Measurements from ENCODE around the gene CTR9.

The CTR9 gene

DNA sequence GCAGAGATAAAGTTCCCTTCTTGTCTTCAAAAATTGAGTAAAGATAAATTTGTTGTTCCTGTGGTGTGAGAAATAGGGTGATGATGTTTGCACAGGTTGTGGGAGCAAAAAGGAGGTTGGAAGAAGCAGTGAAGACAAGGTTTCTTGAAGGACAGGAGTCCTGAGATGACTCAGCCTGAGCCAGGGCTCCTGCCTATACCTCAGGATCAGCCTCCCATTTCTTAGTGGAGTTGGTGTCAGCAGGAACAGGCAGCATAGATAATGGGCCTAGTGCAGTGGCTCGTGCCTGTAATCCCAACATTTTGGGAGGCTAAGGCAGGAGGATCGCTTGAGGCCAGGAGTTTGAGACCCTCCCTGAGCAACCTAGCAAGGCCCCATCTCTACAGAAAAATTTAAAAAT lies 29.0 kb downstream of the CTR9 start:
- no peak for DNase-seq (ENCODE audit: low read depth, low spot score)

DNA sequence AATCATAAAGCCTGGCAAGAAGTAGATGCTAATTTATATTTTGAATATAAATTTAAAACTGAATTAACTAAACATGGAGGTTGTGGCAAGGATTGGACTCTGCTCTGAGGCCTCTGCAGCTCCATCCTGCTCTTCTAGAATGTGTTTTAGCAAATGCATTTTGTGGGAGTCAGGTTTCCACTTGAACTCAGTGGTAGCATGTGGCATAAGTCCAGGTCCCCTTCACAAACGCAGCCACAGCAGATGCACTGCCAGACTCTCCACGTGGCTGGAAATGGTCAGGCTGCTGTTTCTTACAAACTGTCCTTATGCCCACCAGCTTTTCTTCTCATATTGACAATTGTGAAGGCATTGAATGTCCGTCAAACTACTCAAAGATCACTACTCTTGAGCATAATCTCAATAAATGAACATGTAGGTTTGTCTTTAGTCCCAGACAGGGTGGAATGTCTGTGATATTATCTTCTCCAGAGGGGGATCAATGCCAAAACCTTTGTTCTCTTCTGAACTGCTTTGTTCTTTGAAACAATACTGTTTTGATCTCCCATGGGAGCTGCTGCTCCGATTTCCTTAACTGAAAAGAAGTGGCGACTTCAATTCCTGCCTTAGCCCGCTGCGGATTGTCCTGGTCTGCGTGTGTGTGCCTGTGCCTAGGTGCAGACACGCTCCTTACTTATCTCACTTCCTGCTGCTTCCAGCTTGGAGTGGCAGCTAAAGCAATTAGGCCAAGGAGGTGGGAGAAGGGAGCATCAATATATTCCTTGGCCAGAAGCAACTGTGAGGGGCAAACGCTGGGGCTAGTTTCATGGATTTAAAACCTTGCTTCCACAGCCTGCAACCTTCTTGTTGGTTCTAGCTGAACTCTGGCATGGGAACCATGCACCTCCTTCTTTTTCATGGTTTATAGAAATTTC lies 33.4 kb downstream of the CTR9 start:
- no peak for DNase-seq (ENCODE audit: low read depth, low spot score)

DNA sequence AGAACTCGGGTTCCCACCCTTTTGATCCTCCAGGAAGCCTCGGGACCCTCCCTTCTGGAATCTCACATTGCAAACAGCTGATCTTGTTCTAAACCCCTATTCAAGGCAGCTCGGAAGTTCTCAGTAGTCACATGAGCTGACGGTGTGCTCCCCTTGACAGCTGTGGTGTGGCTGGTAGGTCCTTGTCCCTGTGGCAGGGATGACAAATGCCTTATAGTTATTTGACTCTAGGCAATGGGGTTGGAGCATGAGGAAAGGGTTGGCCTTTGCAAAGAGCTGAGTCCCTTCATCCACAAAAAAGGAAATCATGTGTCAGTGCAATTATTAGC lies 34.1 kb downstream of the CTR9 start:
- no peak for DNase-seq (ENCODE audit: low read depth, low spot score)

DNA sequence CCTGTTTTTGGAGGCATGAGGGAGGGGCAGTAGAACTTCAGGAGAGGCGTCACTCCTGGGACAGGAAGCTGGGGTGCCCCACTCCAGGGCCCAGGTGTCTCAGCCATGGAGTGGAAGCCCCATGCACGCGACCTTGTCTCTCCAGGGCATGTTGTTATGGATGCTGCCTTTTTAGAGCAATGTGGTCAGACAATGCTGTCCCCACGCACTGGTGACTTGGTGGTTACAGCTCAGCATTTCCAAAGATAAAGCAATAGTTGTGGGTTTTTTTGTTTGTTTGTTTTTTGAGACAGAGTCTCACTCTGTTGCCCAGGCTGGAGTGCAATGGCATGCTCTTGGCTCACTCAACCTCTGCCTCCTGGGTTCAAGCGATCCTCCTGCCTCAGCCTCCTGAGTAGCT lies 35.4 kb downstream of the CTR9 start:
- DNase-seq (ENCODE audit: low read depth, low spot score), result no peak

DNA sequence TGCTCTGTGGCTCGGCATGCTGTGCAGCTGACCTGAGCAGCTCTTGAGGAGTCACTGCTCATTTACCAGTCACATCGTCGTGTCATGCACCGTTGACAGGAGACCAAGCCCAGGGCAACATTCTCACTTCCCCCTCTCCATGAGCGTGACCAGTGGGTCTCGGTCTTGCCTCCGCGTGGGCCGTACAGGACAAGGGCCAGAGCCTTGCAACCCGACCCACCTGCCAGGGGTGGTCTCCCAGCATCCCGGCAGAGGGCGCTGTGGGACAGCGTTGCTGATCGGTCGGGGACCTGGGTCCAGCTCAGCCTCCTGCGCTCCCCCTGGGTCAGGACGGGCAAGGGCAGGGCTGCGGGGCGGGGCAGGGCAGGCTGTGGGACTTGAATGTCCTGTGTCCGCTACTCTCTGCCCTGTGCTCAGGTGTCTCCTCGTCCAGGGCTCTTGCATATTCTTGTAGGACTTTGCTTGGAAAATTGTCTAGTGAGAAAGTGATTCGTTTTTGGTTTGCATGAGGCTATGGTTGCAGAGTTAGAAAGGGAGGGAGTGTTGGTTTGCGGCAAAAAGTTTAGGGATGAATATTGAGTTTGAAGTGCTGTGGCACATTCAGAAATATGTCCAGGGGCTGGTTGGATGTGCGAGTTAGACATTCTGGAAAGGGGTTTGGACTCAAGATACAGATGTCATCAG lies 41.5 kb downstream of the CTR9 start:
- DNase-seq (ENCODE audit: low read depth, low spot score), result peak; percentile 68

DNA sequence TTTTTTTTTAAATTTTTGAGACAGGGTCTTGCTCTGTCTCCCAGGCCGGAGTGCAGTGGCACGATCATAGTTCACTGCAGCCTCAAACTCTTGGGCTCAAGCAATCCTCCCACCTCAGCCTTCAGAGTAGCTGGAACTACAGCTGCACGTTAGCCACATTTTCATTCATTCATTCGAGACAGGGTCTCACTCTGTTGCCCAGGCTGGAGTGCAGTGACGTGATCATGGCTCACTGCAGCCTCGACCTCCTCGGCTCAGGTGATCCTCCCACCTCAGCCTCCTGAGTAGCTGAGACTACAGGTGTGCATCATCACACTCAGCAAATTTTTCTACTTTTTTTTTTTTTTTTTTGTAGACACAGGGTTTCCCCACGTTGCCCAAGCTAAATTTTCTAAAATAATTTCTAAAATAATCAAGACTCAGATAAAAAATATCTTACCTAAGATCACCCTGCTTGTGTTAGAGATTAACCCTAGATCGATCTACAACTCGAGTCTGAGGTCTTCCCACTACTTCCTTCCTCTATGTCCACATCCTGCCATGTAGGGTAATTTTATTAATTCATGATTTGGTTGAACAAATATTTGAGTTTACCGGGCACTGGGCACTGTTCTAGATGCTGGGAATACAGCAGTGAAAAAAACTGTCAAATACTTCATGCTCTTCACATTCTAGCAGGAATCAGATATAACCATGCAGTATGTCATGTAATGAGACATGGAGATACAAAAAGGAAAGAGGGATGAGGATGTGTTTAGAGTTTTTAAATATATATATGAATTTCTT lies 42.6 kb downstream of the CTR9 start:
- DNase-seq (ENCODE audit: low read depth, low spot score), result no peak

DNA sequence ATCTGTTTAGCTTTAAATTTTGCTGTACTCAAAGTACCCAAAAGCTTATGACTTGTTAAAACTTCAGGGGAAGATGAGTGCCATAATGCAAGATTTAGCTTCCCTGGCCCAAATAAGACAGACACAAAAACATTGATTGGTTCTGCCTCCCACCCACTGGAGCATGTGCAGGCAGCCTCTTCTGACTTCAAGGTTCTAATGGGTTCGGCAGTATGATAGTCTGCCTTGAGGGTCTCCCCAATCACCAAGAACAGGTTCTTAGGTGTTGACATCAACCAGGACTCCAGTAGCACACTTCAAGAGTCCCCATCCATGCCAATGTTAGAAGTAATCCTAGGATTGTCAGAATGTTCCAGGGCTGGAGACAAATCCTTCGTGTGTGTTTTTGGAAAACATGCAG lies 45.1 kb downstream of the CTR9 start:
- DNase-seq (ENCODE audit: low read depth, low spot score), result no peak

DNA sequence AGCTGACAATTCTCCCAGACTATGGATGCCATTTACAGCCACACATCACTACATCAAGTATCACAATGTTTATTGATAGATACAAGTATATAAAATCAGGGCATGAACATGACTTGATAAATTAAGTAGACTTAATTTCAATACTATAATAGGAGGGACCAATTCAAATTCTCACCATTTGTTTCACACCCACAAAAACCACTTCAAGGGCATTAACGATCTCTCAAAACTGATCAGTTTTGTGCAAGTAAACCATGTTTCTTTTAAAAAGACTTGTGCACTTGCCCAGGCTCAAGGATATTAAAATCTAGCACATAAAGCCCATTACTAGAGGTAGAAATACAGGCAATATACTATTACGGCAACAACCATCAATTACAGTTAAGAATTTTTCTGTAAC lies 46.0 kb downstream of the CTR9 start:
- no peak for DNase-seq (ENCODE audit: low read depth, low spot score)

DNA sequence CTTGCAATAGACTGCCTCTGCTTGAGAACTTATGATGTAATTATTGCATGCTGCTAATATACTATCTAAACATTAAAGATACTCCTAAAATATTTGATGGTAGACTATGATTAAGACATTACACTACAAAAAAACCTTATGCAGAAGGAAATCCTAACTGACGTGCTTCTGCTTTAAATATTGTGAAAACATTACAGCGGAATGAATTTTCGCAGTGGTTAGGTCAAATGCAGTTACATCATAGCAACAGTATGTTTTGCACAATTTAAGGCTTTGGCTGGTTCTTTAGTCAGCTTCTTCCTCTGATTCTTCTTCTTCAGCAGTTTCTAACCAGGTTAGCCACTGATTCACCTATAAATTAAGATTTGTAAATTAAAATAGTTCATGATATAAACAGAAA lies 46.5 kb downstream of the CTR9 start:
- DNase-seq (ENCODE audit: low read depth, low spot score), result no peak

DNA sequence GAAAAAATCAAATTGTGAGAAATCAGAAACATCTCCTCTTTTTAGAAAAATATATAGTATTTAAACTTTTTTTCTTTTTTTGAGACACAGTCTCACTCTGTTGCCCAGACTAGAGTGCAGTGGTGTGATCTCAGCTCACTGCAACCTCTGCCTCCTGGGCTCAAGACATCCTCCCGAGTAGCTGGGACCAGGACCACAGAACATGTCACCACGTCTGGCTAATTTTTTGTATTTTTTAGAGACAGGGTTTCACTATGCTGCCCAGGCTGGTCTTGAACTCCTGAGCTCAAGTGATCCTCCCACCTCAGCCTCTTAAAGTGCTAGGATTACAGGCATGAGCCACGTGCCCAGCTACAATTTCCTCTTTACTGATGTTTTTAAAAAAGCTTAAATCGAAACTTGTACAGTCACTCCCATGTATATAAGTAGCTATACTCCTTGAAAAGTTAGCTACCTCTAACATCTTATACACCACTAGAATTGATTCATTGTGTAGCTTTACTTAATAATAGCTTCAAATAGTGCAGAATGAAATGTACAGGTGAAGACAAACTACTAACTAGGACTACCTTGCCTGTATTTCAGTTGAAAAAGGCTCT lies 47.4 kb downstream of the CTR9 start:
- no peak for DNase-seq (ENCODE audit: low read depth, low spot score)

DNA sequence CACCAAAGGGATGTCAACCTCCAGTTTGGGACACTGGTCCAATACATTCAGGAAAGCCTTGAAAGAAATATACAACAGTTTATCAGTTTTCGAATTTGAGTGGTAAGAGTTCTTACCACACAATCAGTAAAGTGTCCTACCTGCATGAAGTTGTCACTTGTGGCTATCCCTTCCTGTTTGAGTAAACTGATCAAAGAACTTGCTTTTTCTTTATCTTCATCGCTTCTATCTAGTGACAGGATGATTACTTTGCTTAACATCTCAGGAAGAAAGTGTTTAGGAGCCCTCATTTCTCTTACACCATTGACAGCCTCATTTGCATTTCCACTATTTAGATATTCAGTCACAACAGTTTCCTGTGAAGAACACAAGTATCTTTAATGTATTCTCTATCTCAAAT lies 49.2 kb downstream of the CTR9 start:
- no peak for DNase-seq (ENCODE audit: low read depth, low spot score)

DNA sequence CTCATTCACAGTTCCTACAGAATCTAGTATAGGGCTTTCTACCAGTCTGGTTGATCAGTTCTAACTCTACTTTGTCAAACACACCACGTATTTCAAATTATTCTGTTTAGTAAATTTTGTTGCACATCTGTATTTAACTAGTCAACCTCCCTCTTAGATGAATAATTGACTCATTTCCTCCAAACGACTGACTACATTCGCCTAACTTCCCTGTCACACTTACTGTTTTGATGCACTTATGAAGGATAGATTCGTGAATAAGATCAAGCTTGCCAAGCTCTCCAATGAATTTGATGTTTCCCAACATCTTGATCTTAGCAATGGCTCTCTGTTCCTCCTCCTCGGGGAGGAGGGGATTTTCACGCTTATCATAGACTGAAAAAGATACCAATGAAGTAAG lies 52.6 kb downstream of the CTR9 start:
- DNase-seq (ENCODE audit: low read depth, low spot score), result no peak

DNA sequence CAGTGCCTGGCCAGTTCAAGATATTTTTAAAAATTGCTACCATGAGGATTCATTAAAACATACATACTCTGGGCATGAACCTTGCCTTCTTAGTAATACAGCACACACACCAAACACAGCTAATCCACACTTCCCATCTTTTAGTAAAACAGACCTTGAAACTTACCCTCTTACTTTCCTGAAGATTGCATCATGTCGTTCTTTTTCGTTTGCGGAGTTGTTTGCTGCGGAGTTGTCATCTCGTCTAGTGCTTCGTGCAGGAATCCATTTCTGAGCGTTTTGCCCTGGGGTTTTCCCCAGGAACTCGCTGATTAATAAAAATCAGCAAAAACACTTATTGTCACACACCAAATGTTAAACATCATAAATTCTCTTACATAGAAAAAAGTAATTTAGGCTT lies 54.7 kb downstream of the CTR9 start:
- DNase-seq (ENCODE audit: low read depth, low spot score), result no peak

DNA sequence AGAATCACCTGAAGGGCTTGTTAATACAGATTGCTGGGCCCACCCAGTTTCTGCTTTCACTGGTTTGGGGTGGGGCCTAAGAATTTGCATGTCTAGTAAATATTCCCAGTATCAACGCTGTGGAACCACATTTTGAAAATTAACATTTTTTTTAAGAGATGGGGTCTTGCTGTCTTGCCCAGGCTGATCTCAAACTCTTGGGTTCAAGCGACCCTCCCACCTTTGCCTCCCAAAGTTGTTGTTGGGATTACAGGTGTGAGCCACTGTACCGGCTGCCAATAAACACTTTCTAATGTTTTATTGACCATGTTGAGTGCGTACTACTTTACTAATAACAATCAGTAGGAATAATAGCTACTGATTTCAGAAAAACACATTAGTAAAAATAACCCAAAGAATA lies 55.2 kb downstream of the CTR9 start:
- DNase-seq (ENCODE audit: low read depth, low spot score), result no peak

DNA sequence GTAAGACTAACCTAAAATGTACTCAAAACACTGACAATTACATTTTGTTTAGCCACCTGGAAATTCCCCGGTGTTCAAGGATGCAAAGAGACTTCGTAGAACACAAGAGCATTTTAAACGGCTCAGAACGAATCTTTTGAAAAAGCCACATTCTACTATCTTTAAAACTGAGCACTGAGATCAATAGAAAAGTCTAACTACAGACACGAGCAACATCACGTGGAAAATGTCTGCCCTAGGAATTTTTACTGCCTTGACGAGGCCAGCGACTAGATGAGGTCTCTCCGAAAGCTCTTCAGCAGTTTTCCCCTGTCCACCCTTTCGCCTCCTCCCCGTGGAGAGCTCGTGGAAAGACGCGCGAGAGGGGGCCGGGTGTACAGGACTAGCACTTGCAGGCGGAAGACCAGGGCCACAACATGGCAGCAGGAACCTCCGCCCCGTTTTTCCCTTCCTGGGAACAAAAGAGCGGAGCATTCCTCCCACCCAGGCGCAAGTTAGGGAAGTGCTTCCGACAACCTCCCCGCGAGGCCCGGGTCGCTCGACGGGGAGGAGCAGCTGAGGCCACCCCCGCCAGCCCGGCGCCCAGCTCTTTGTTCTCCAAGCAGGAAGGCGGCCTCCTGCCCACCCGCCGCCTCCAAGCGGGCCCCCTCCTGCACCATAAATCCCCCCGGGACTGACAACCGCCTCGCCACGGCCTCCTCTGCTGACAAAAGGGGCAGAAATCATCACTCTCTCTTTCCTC lies 56.6 kb downstream of the CTR9 start:
- DNase-seq (ENCODE audit: low read depth, low spot score), result no peak

DNA sequence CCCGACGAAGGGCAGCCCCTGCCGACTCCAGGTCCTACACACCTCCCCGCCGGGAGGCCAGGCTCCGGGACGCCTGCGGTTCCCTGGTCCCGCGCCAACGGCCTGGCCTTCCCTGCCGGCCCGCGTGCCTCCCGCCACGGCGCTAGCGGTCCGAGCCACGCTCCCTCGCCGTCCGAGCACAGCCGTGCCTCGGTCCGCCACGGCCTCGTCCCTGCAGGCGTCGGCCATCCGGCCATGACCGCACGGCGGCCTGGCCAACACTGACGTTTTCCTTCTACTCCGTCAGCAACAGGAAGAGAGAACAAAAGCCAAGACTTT lies 57.1 kb downstream of the CTR9 start:
- DNase-seq (ENCODE audit: low read depth, low spot score), result no peak

DNA sequence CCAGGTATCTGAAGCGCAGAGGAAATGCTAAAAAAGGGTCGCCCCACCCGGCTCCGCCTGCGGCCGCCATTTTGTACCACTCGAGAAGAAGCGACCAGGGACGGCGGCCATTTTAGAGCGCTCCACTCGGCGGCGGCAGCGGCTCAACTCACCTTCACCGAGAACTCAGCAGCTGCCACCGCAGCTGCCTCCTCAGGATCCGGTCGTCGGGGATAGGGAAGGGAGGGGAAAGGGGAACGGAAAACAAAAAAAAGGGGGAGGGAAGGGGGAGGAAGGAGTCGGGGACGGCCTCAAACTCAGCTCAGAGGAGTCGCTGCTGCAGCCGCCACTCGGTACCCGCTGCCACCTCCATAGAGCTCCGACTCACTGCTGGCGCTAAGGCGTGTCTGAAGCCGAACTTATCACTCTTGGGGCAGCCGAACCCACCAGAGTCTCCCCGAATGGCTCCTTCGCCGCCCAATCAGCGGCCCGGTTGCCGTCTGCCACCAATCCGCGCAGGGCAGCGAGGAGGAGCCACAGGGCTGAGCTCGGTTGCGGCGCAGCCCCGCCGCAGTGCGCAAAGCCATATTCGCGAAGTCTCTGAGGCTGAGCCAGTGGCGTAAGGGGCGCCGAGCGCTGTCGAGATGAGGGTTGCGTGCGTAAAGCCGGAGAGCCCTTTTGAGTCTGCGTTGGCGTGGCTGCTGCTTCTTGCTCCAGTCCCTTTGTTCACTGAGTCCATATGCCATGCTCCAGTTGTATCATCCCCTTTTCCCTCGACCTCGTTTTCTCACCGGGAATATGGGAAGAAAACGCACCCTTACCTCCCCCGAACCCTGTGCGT lies 57.7 kb downstream of the CTR9 start, which contains the start of gene EIF4G2:
TSS of gene EIF4G2 (minus strand) at position 374 of the 820 bp plus-strand sequence.
- DNase-seq (ENCODE audit: low read depth, low spot score), result peak; percentile 94

DNA sequence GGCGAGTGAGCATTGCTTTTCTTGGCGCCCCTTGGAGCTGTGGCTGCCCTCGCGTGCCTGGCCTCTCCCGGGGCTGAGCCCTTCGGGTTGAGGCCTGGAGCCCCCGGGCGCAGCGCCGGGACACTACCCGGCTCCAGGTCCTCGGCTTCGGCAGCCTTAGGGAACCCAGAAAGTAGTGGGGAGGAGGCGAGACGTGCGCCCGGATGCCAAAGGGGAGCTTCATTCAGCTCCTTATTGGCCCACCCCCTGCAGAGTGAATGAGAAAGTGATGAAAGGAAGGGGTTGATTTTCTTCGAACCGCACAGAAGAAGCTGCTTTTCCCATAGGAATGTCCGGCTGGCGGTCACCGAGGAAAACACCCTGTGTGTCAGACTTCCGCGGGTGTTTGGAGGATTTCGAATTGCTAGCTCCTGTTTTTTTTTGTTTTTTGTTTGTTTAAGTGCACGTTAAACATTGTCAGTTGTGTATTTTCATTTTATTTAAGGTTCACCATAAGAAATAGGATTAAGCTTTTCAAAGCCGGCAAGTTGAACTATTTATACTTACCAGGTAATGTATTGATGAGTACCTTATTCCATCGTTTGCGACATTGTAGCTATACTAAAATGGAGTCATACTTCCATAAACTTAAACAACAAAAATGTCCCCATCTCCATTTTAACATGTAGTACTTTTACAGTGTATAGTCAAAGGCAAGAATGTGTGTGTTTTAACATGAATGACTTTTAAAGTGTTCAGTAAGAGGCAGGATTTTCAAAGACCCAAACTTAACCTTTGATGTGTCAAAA lies 58.5 kb downstream of the CTR9 start:
- no peak for DNase-seq (ENCODE audit: low read depth, low spot score)

DNA sequence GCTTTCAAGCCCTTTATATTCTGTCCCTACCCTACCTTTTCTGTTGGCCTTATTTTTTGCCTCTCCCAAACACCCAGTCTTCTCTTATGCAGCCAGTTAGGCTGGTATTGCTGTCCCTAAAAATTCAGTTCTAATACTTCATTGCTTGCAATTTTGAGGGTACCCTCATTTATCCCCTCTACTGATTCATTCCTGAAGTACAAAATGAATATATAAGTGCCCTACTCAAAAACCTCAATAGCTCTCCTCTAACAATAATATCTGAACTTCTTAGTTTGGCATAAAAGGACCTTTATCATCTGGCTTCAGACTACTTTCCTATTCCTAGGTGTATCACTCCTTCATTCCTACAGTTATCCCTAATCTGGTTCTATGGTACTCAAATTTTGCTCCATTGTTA lies 62.9 kb downstream of the CTR9 start:
- no peak for DNase-seq (ENCODE audit: low read depth, low spot score)

DNA sequence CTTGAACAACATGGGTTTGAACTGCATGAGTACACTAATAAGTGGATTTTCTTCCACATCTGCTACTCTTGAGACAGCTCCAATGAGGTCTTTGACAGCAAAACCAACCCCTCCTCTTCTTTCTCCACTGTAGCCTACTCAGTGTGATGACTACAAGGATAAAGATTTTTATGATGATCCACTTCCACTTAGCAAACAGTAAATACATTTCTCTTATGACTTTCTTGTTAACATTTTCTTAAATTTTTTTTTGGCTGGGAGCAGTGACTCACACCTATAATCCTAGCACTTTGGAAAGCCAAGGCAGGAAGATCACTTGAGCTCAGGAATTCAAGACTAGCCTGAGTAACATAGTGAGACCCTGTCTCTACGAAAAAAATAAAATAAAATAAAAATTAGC lies 67.5 kb downstream of the CTR9 start:
- DNase-seq (ENCODE audit: low read depth, low spot score), result no peak
